Measurements from ENCODE around the gene DCBLD2. TPM values are rescaled to one million over a fixed set of nuclear protein-coding genes. Genes with fewer than 3 reads are reported as not detected.
"Not testable (repeated sequence)": the region's sequence is repeated elsewhere in the genome, so short reads cannot be mapped to it uniquely, and the experiment has no call there.

DCBLD2 gene
- total RNA-seq, 1 experiment from 2014 or later = 178 TPM

DNA sequence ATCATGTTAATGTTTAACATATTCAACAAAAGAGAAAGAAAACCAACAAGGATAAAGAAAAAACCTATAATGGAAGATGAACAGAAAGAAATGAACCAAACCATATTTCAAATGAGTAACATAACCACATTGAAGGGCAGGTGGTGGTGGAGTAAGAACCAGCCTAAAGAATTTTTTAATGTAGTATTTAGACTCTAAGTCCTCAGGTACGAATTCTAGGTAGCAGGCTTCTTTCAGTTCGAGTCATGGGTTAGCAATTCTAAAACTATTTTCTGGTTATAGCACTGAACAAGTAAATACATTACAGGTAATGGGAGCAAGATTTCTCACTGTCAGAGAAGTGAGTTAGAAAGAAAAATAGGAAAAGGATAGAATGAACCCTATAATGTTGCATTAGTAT, 24.4 kb downstream of the DCBLD2 start:
- intact Hi-C loops (cut with micrococcal nuclease; ENCODE audit: unreplicated experiment) = no loop called here
- CTCF ChIA-PET = no interaction called here
- TF ChIP-seq, protein P1, sequence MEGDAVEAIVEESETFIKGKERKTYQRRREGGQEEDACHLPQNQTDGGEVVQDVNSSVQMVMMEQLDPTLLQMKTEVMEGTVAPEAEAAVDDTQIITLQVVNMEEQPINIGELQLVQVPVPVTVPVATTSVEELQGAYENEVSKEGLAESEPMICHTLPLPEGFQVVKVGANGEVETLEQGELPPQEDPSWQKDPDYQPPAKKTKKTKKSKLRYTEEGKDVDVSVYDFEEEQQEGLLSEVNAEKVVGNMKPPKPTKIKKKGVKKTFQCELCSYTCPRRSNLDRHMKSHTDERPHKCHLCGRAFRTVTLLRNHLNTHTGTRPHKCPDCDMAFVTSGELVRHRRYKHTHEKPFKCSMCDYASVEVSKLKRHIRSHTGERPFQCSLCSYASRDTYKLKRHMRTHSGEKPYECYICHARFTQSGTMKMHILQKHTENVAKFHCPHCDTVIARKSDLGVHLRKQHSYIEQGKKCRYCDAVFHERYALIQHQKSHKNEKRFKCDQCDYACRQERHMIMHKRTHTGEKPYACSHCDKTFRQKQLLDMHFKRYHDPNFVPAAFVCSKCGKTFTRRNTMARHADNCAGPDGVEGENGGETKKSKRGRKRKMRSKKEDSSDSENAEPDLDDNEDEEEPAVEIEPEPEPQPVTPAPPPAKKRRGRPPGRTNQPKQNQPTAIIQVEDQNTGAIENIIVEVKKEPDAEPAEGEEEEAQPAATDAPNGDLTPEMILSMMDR (IDR thresholded peaks at IDR 0.05; ENCODE audit: unreplicated experiment) = no peak
- peaks cover 52% of the 10 kb centered on the region for H3K36me3 Mint-ChIP-seq (ENCODE audit: insufficient read depth, unreplicated experiment)
- H3K4me3 Mint-ChIP-seq (ENCODE audit: low read depth, unreplicated experiment) = peak overlapping the region; percentile 16
- BruUV-seq (replicated peaks) = no TSS peak
- no peaks in the 10 kb centered on the region for H3K27me3 Mint-ChIP-seq (ENCODE audit: unreplicated experiment)
- H3K4me1 Mint-ChIP-seq (ENCODE audit: low read depth, unreplicated experiment) = peaks cover 61% of the 10 kb centered on the region
- no peaks in the 10 kb centered on the region for H3K9me3 Mint-ChIP-seq (ENCODE audit: low read depth, unreplicated experiment)
- no peak for DNase-seq
- peak overlapping the region; percentile 40 for H3K27ac Mint-ChIP-seq (ENCODE audit: unreplicated experiment)

DNA sequence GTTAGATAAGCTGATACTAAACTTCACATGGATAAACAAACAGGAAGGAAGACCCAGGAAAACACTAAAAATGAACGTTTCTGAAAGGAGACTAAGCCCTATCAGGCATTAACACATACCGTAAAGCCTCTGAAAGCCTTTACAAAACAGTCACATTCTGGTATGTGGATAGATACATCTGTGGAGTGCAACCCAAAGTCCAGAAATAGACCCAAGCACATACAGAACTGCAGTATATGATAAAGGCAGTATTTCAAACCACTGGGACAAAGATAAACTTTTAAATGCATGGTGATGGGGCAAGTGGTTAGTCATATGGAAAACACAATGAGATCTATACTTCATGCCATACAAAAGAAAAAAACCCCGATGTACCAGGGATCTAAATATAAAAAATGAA, 26.0 kb downstream of the DCBLD2 start:
- peaks cover 55% of the 10 kb centered on the region for H3K36me3 Mint-ChIP-seq (ENCODE audit: insufficient read depth, unreplicated experiment)
- intact Hi-C loops (cut with micrococcal nuclease; ENCODE audit: unreplicated experiment) = no loop called here
- TF ChIP-seq, protein P1 (IDR thresholded peaks at IDR 0.05; ENCODE audit: unreplicated experiment) = no peak
- BruUV-seq (replicated peaks) = no TSS peak
- no peaks in the 10 kb centered on the region for H3K9me3 Mint-ChIP-seq (ENCODE audit: low read depth, unreplicated experiment)
- DNase-seq = no peak
- CTCF ChIA-PET = interaction anchor here (0.7 kb wide), 1 partner anchor 39 kb away, joined by 7 read pairs; no protein-coding TSS in a partner anchor
- no peaks in the 10 kb centered on the region for H3K27me3 Mint-ChIP-seq (ENCODE audit: unreplicated experiment)
- H3K4me1 Mint-ChIP-seq (ENCODE audit: low read depth, unreplicated experiment) = peaks cover 64% of the 10 kb centered on the region
- H3K27ac Mint-ChIP-seq (ENCODE audit: unreplicated experiment) = peak overlapping the region; percentile 67
- H3K4me3 Mint-ChIP-seq (ENCODE audit: low read depth, unreplicated experiment) = peak overlapping the region; percentile 13

DNA sequence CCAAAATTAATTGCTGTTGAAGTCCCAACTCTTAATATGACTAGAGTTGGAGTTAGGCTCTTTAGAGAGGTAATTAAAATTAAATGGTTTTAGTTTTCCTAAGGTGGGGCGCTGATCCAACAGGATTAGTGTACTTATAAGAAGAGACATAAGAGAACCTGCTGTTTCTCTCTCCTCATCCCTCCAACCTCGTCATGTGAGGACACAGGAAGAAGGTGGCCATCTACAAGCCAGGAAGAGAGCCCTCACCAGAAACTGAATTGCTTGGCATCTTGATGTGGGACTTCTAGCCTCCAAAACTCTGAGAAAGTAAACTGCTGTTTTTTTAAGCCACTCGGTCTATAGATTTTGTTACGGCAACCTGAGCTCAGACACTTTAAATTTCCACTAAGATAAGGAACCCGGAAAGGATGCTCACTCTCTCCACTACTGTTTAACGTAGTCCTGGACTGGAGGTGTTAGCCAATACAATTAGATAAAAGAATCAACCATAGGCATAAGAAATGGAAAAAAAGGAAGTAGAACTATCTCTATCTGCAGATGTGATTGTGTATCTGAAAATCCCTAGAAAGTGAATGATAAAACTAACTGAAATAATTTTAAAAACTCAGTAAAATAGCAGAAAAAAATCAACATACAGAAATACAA, 26.8 kb downstream of the DCBLD2 start:
- peak overlapping the region; percentile 13 for H3K4me3 Mint-ChIP-seq (ENCODE audit: low read depth, unreplicated experiment)
- TF ChIP-seq, protein P1 (IDR thresholded peaks at IDR 0.05; ENCODE audit: unreplicated experiment) = no peak
- no peaks in the 10 kb centered on the region for H3K27me3 Mint-ChIP-seq (ENCODE audit: unreplicated experiment)
- intact Hi-C loops (cut with micrococcal nuclease; ENCODE audit: unreplicated experiment) = no loop called here
- no peaks in the 10 kb centered on the region for H3K9me3 Mint-ChIP-seq (ENCODE audit: low read depth, unreplicated experiment)
- DNase-seq = no peak
- BruUV-seq (replicated peaks) = no TSS peak
- CTCF ChIA-PET = no interaction called here
- peaks cover 63% of the 10 kb centered on the region for H3K4me1 Mint-ChIP-seq (ENCODE audit: low read depth, unreplicated experiment)
- H3K36me3 Mint-ChIP-seq (ENCODE audit: insufficient read depth, unreplicated experiment) = peaks cover 52% of the 10 kb centered on the region
- H3K27ac Mint-ChIP-seq (ENCODE audit: unreplicated experiment) = peak overlapping the region; percentile 67

DNA sequence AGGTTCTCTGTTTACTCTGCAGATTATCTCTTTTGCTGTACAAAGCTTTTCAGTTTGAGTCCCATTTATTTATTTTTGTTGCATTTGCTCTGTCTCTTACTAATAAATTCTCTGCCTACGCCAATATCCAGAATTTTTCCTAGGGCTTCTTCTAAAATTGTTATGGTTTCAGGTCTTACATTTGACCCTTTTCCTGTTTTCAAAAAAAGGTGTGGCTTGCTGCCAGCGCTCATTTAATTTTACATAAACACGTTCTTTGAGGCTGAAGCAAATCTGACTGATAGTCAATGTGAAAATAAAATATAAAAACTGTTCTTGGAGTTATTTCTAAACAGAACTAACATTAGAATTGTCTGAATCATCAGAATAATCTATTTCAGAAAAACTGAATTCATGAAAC, 32.1 kb downstream of the DCBLD2 start:
- Mint-ChIP-seq H3K9me3 (ENCODE audit: low read depth, unreplicated experiment) (peaks cover 3% of the 10 kb centered on the region), H3K36me3 (ENCODE audit: insufficient read depth, unreplicated experiment) (peaks cover 37% of the 10 kb centered on the region), H3K27me3 (ENCODE audit: unreplicated experiment) (no peaks in the 10 kb centered on the region), H3K4me3 (ENCODE audit: low read depth, unreplicated experiment) (no peak overlapping the region), H3K4me1 (ENCODE audit: low read depth, unreplicated experiment) (peaks cover 21% of the 10 kb centered on the region), H3K27ac (ENCODE audit: unreplicated experiment) (no peak overlapping the region)
- no peak for DNase-seq
- no TSS peak for BruUV-seq (replicated peaks)
- TF ChIP-seq, protein P1 (IDR thresholded peaks at IDR 0.05; ENCODE audit: unreplicated experiment) = no peak
- CTCF ChIA-PET = no interaction called here
- intact Hi-C loops (cut with micrococcal nuclease; ENCODE audit: unreplicated experiment) = no loop called here

DNA sequence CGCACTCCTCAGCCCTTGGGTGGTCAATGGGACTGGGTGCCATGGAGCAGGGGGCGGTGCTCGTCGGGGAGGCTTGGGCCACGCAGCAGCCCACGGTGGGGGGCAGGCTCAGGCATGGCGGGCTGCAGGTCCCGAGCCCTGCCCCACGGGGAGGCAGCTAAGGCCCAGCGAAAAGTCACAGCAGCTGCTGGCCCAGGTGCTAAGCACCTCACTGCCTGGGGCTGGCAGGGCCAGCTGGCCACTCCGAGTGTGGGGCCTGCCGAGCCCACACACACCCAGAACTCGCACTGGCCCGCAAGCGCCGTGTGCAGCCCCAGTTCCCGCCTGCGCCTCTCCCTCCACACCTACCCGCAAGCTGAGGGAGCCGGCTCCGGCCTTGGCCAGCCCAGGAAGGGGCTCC, 43.5 kb downstream of the DCBLD2 start:
- CTCF ChIA-PET = interaction anchor here (0.6 kb wide), 1 partner anchor 916 kb away, joined by 3 read pairs; no protein-coding TSS in a partner anchor
- H3K9me3 Mint-ChIP-seq (ENCODE audit: low read depth, unreplicated experiment); intact Hi-C loops (cut with micrococcal nuclease; ENCODE audit: unreplicated experiment); H3K27ac Mint-ChIP-seq (ENCODE audit: unreplicated experiment); BruUV-seq (replicated peaks); H3K27me3 Mint-ChIP-seq (ENCODE audit: unreplicated experiment); DNase-seq; H3K4me3 Mint-ChIP-seq (ENCODE audit: low read depth, unreplicated experiment): not testable (repeated sequence)
- H3K36me3 Mint-ChIP-seq (ENCODE audit: insufficient read depth, unreplicated experiment) = peaks cover 51% of the 10 kb centered on the region
- peaks cover 14% of the 10 kb centered on the region for H3K4me1 Mint-ChIP-seq (ENCODE audit: low read depth, unreplicated experiment)

DNA sequence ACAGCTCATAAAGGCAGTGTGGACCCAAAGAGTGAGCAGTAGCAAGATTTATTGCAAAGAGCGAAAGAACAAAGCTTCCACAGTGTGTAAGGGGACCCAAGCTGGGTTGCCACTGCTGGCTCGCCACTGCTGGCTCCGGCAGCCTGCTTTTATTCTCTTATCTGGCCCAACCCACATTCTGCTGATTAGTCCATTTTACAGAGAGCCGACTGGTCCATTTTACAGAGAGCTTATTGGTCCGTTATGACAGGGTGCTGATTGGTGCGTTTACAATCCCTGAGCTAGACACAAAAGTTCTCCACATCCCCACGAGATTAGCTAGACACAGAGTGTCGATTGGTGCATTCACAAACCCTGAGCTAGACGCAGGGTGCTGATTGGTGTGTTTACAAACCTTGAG, 44.2 kb downstream of the DCBLD2 start:
- H3K27ac Mint-ChIP-seq (ENCODE audit: unreplicated experiment); H3K9me3 Mint-ChIP-seq (ENCODE audit: low read depth, unreplicated experiment); H3K27me3 Mint-ChIP-seq (ENCODE audit: unreplicated experiment); CTCF ChIA-PET; H3K4me3 Mint-ChIP-seq (ENCODE audit: low read depth, unreplicated experiment); intact Hi-C loops (cut with micrococcal nuclease; ENCODE audit: unreplicated experiment); BruUV-seq (replicated peaks); DNase-seq: not testable (repeated sequence)
- H3K4me1 Mint-ChIP-seq (ENCODE audit: low read depth, unreplicated experiment) = peaks cover 14% of the 10 kb centered on the region
- H3K36me3 Mint-ChIP-seq (ENCODE audit: insufficient read depth, unreplicated experiment) = peaks cover 51% of the 10 kb centered on the region

Data from Calu3 (cell line).